ENCODE measurements around the gene KLHDC7A.

The KLHDC7A gene

GRCh38 chr1:18534810-18535205, 54.1 kb downstream of the KLHDC7A start:
- Histone ChIP-seq H3K36me3 (ENCODE audit: control insufficient read depth, insufficient read depth, low read length) (no peaks in the 10 kb centered on the region), H3K4me3 (ENCODE audit: low read depth, low read length) (no peak overlapping the region), H3K9me3 (ENCODE audit: control insufficient read depth, insufficient read depth, low read length) (no peaks in the 10 kb centered on the region), H3K27me3 (ENCODE audit: control insufficient read depth, insufficient read depth, low read length) (peaks cover 5% of the 10 kb centered on the region), H3K9ac (ENCODE audit: low read depth, low read length) (no peak overlapping the region), H3K4me1 (ENCODE audit: control insufficient read depth, insufficient read depth, low read length) (no peaks in the 10 kb centered on the region)
